Neuronal stem cell (in vitro differentiated cells): Measurements from ENCODE around the gene DOCK8.

ENCODE experiments used
- DNase-seq: peaks from one replicate; pipeline ENCODE4 v3.0.0-alpha.2; 2013; ENCODE audit warnings: low spot score
- H2AFZ ChIP-seq: one replicate; pipeline ENCODE4 v1.6.1; 2013; ENCODE audit warnings: mild to moderate bottlenecking, low read length, inconsistent platforms
- H2AK5ac ChIP-seq: 2 replicates; pipeline ENCODE4 v1.6.1; 2013; ENCODE audit warnings: low read depth, mild to moderate bottlenecking, inconsistent platforms, low read length, moderate library complexity, mixed read lengths
- H2BK120ac ChIP-seq: 2 replicates; pipeline ENCODE4 v1.6.1; 2013; ENCODE audit warnings: low read depth, mild to moderate bottlenecking, inconsistent platforms, low read length, moderate library complexity, mixed read lengths
- H2BK12ac ChIP-seq: one replicate; pipeline ENCODE4 v1.6.1; 2013; ENCODE audit warnings: low read length, inconsistent platforms
- H2BK15ac ChIP-seq: 2 replicates; pipeline ENCODE4 v1.6.1; 2013; ENCODE audit warnings: mild to moderate bottlenecking, low read length, inconsistent platforms, mixed read lengths
- H2BK5ac ChIP-seq: one replicate; pipeline ENCODE4 v1.6.1; 2013; ENCODE audit warnings: inconsistent platforms, mild to moderate bottlenecking, low read length, moderate library complexity
- H3K14ac ChIP-seq: one replicate; pipeline ENCODE4 v1.6.1; 2013; ENCODE audit warnings: low read length, inconsistent platforms
- H3K18ac ChIP-seq: 2 replicates; pipeline ENCODE4 v1.6.1; 2013; ENCODE audit warnings: low read length, inconsistent platforms
- H3K23ac ChIP-seq: 2 replicates; pipeline ENCODE4 v1.6.1; 2013; ENCODE audit warnings: low read depth, mild to moderate bottlenecking, mixed read lengths, low read length, inconsistent platforms; ENCODE audit not compliant: poor library complexity
- H3K27ac ChIP-seq: replicated peaks from 3 replicates; pipeline ENCODE4 v1.5.1; 2013; ENCODE audit warnings: low read length, inconsistent platforms
- H3K27me3 ChIP-seq, 3 experiments: 2 replicates each; pipeline ENCODE4 v1.6.1; 2013; ENCODE audit warnings: low read length in 3 of 3, mild to moderate bottlenecking in 2 of 3, inconsistent platforms in 1 of 3, low read depth in 1 of 3, mixed read lengths in 1 of 3, moderate library complexity in 1 of 3; ENCODE audit not compliant: control insufficient read depth in 3 of 3, insufficient read depth in 3 of 3
- H3K36me3 ChIP-seq, 2 donors: replicated peaks in 1 of 2; 2 replicates each; pipeline ENCODE4 v1.6.1; 2013; ENCODE audit warnings: low read length in 2 of 2; ENCODE audit not compliant: control insufficient read depth in 2 of 2, insufficient read depth in 2 of 2
- H3K4ac ChIP-seq: 2 replicates; pipeline ENCODE4 v1.6.1; 2013; ENCODE audit warnings: inconsistent platforms, mild to moderate bottlenecking, low read length, moderate library complexity
- H3K4me1 ChIP-seq, 2 donors: 1 replicate in 1 of 2; 2 replicates in 1 of 2; pipeline ENCODE4 v1.6.1; 2013; ENCODE audit warnings: low read length in 2 of 2, low read depth in 1 of 2; ENCODE audit not compliant: control insufficient read depth in 2 of 2, insufficient read depth in 1 of 2
- H3K4me2 ChIP-seq: one replicate; pipeline ENCODE4 v1.6.1; 2013; ENCODE audit warnings: mild to moderate bottlenecking, low read length, inconsistent platforms; ENCODE audit not compliant: insufficient read depth, poor library complexity, severe bottlenecking
- H3K4me3 ChIP-seq, 2 donors: 2 replicates each; pipeline ENCODE4 v1.5.1; 2013; ENCODE audit warnings: low read length in 2 of 2, mild to moderate bottlenecking in 2 of 2, inconsistent platforms in 1 of 2, moderate library complexity in 1 of 2
- H3K79me1 ChIP-seq: one replicate; pipeline ENCODE4 v1.6.1; 2013; ENCODE audit warnings: low read depth, mild to moderate bottlenecking, inconsistent platforms, low read length, moderate library complexity
- H3K9ac ChIP-seq: one replicate; pipeline ENCODE4 v1.6.1; 2013; ENCODE audit warnings: mild to moderate bottlenecking, low read depth, low read length, inconsistent platforms; ENCODE audit not compliant: poor library complexity
- H3K9me3 ChIP-seq, 2 donors: replicated peaks in 1 of 2; 2 replicates each; pipeline versions ENCODE3 to v1.6.1; 2013; ENCODE audit warnings: low read length in 2 of 2, mild to moderate bottlenecking in 2 of 2, inconsistent platforms in 1 of 2, low read depth in 1 of 2, mixed read lengths in 1 of 2, moderate library complexity in 1 of 2; ENCODE audit not compliant: control insufficient read depth in 2 of 2, insufficient read depth in 1 of 2
- H4K8ac ChIP-seq: one replicate; pipeline ENCODE4 v1.6.1; 2013; ENCODE audit warnings: low read depth, mild to moderate bottlenecking, inconsistent platforms, low read length, moderate library complexity
- H4K91ac ChIP-seq: one replicate; pipeline ENCODE4 v1.6.1; 2013; ENCODE audit warnings: low read length, low read depth, mild to moderate bottlenecking, inconsistent platforms; ENCODE audit not compliant: poor library complexity
- WGBS, 2 donors: extraction: QIAGEN DNeasy Blood & Tissue Kit; methylation state at CpG; one replicate each; pipeline ENCODE4 v1.1.7; 2013; ENCODE audit warnings: missing lambda C conversion rate in 2 of 2, mixed read lengths in 1 of 2; ENCODE audit not compliant: insufficient read length in 2 of 2, insufficient replicate concordance in 1 of 2; ENCODE audit errors: extremely low coverage in 2 of 2; 5-methylcytosine and 5-hydroxymethylcytosine counted together

DOCK8 gene

DNA sequence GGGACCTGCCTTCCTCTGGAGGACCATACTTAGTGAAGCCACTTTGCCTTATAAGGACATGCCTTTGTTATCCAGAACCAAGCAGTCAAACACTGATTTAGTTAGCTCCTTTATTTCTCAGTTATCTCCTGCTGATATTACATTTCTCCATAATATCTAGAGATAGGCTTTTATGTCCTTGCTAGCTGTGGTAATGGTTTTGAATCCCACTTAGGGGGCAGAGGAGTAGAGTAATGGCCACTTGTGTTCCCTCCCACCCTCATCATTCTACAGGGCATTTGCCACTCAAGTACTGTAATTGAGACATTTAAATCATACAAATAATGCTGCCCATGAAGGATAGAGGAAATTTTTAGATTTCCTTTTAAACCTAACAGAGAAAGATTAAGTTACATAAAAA, 80.9 kb downstream of the DOCK8 start:
- H3K36me3 ChIP-seq, result no peaks in the 10 kb centered on the region
- no peak overlapping the region for H2BK120ac ChIP-seq
- no peak overlapping the region for H3K14ac ChIP-seq
- no peaks in the 10 kb centered on the region for H3K79me1 ChIP-seq
- no peak overlapping the region for H3K4ac ChIP-seq
- no peak overlapping the region for H3K18ac ChIP-seq
- H2AK5ac ChIP-seq, result no peak overlapping the region
- no peaks in the 10 kb centered on the region for H3K4me1 ChIP-seq
- H3K4me3 ChIP-seq, result no peak overlapping the region
- no peaks in the 10 kb centered on the region for H3K9me3 ChIP-seq
- H2BK15ac ChIP-seq, result no peak overlapping the region
- H2BK5ac ChIP-seq, result no peak overlapping the region
- H4K8ac ChIP-seq, result no peak overlapping the region
- no peak overlapping the region for H3K4me2 ChIP-seq
- no peak for DNase-seq
- H4K91ac ChIP-seq, result no peak overlapping the region
- no peak overlapping the region for H2AFZ ChIP-seq
- H2BK12ac ChIP-seq, result no peak overlapping the region
- no peak overlapping the region for H3K23ac ChIP-seq
- H3K27ac ChIP-seq, result no peak overlapping the region
- no peaks in the 10 kb centered on the region for H3K27me3 ChIP-seq
- H3K9ac ChIP-seq, result no peak overlapping the region

DNA sequence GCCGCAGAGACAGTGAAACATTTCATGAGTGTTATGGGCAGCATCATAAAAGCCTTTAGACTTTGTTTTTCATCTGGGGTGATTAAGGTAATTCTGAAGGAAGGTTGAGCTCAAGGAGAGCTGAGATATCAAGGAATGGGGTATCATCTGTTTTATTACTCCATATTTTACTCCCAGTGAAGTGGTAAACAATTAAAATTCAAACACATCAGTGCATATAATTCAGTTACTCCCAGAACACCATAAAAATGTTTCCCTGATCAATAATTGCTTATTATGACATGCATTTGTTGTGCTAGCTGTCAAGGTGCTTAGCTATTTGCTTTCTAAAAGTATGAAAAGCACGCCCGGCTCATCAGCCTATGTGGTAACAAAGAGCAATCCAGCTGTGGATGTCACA, 81.7 kb downstream of the DOCK8 start:
- no peak overlapping the region for H3K18ac ChIP-seq
- no peak overlapping the region for H3K4me3 ChIP-seq
- no peak overlapping the region for H3K4me2 ChIP-seq
- no peak overlapping the region for H4K91ac ChIP-seq
- H2AK5ac ChIP-seq, result no peak overlapping the region
- no peak overlapping the region for H2AFZ ChIP-seq
- no peak overlapping the region for H2BK12ac ChIP-seq
- H3K14ac ChIP-seq, result no peak overlapping the region
- H3K9me3 ChIP-seq, result no peaks in the 10 kb centered on the region
- no CpG with 5 or more reads among the region's 3 CpGs for WGBS, 2 donors
- no peak overlapping the region for H4K8ac ChIP-seq
- no peaks in the 10 kb centered on the region for H3K36me3 ChIP-seq
- DNase-seq, result no peak
- no peak overlapping the region for H3K9ac ChIP-seq
- H3K4ac ChIP-seq, result no peak overlapping the region
- no peak overlapping the region for H3K27ac ChIP-seq
- no peaks in the 10 kb centered on the region for H3K79me1 ChIP-seq
- no peaks in the 10 kb centered on the region for H3K27me3 ChIP-seq
- no peak overlapping the region for H2BK5ac ChIP-seq
- H2BK15ac ChIP-seq, result no peak overlapping the region
- H2BK120ac ChIP-seq, result no peak overlapping the region
- no peak overlapping the region for H3K23ac ChIP-seq
- no peaks in the 10 kb centered on the region for H3K4me1 ChIP-seq

DNA sequence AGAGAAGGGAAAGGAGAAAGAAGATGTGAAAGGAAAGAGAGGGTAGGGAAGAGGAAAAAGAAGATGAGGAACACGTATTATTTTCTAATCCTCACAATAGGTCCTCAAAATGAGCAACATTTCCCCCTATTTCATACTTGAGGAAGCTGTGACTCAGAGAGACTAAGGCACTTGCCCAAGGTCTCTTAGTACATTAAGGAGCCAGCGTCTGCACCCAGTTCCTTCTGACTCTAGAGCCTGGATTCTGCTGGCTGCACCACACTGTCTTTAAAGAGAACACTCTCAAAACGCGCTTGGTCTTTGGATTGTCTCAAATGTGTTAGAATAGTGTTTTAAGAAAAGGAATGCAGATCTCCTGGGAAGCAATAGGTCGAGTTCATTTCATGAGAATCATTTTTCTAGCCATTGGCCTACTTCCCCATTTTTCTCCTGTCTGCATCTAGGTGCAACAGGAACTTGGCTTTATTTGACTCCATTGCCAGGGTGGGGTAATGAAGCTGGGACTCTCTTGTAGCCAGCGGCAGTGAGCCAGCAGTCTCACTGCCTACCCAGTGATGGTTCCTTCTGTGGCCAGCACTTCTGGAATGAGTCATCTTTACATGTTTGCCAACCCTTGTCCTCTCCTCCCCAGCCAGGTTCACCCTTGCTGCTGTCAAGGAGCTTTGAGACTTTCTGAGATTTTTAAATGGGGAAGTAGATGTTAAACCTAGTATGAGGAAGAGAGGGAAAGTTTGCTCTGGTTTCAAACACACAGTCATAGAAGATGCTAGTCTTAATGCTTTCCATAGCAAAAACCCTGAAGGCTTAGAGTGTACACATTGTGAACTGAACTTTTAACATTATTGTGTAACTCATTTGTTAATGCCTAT, 82.7 kb downstream of the DOCK8 start:
- no peaks in the 10 kb centered on the region for H3K27me3 ChIP-seq
- H2AK5ac ChIP-seq, result no peak overlapping the region
- H2BK15ac ChIP-seq, result no peak overlapping the region
- no peak overlapping the region for H2BK120ac ChIP-seq
- no peak overlapping the region for H3K4me2 ChIP-seq
- H2AFZ ChIP-seq, result peak overlapping the region; percentile 5
- no peak overlapping the region for H2BK12ac ChIP-seq
- no peak overlapping the region for H3K14ac ChIP-seq
- H3K36me3 ChIP-seq, result no peaks in the 10 kb centered on the region
- no peak overlapping the region for H3K23ac ChIP-seq
- H2BK5ac ChIP-seq, result no peak overlapping the region
- H4K91ac ChIP-seq, result no peak overlapping the region
- no peak overlapping the region for H3K9ac ChIP-seq
- no peaks in the 10 kb centered on the region for H3K79me1 ChIP-seq
- no peak overlapping the region for H3K4me3 ChIP-seq
- WGBS, 2 donors, result no CpG with 5 or more reads among the region's 6 CpGs
- no peaks in the 10 kb centered on the region for H3K9me3 ChIP-seq
- H3K18ac ChIP-seq, result no peak overlapping the region
- H3K4me1 ChIP-seq, result no peaks in the 10 kb centered on the region
- no peak overlapping the region for H3K27ac ChIP-seq
- no peak overlapping the region for H4K8ac ChIP-seq
- no peak for DNase-seq
- no peak overlapping the region for H3K4ac ChIP-seq

DNA sequence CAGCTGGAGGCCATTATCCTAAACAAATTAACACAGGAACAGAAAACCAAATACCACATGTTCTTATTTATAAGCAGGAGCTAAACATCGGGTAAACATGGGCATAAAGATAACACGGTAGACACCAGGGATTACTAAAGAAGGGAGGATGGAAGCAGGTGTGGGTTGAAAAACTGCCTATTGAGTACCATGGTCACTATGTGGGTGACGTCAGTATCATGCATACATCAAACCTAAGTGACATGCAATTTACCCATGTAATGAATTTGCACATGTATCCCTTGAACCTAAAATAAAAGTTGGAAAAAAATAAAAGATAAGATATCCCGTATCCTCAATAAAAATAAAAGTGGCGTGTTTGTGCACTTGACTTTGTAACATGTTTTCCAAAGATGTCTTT, 88.8 kb downstream of the DOCK8 start:
- Histone ChIP-seq H3K27ac (no peak overlapping the region), H3K4ac (no peak overlapping the region), H3K79me1 (no peaks in the 10 kb centered on the region), H4K8ac (no peak overlapping the region), H4K91ac (no peak overlapping the region), H3K18ac (no peak overlapping the region), H2AFZ (no peak overlapping the region), H2BK120ac (no peak overlapping the region), H2AK5ac (no peak overlapping the region), H3K23ac (no peak overlapping the region), H3K9me3 (no peaks in the 10 kb centered on the region), H2BK12ac (no peak overlapping the region), H3K36me3 (no peaks in the 10 kb centered on the region), H3K4me1 (no peaks in the 10 kb centered on the region), H2BK5ac (no peak overlapping the region), H2BK15ac (no peak overlapping the region), H3K9ac (no peak overlapping the region), H3K4me3 (no peak overlapping the region), H3K27me3 (peaks cover 0 to 4% (median 0%) of the 10 kb centered on the region in 3 experiments), H3K4me2 (no peak overlapping the region), H3K14ac (no peak overlapping the region)
- no peak for DNase-seq
- no CpG with 5 or more reads among the region's 5 CpGs for WGBS, 2 donors
